PFSK-1 (cell line): Measurements from ENCODE around the gene KRT75.

Experiments used
- FOXP2 ChIP-seq: optimal IDR thresholded peaks from 2 replicates; pipeline ENCODE3; 2011; ENCODE audit warnings: borderline replicate concordance, control low read depth, inconsistent platforms; ENCODE audit not compliant: insufficient read depth; ENCODE audit errors: extremely low read length, extremely low read depth
- POLR2AphosphoS5 ChIP-seq: IDR thresholded peaks from 2 replicates; pipeline ENCODE4 v1.6.1; 2012; ENCODE audit warnings: low read depth, mild to moderate bottlenecking, control low read depth, low read length, moderate library complexity
- REST ChIP-seq, 2 experiments: IDR thresholded peaks; 2 replicates each; pipeline versions ENCODE4 v1.6.1 to v1.8.0; 2011 to 2012; ENCODE audit warnings: low read depth in 2 of 2, low read length in 2 of 2, control low read depth in 1 of 2, inconsistent platforms in 1 of 2, mild to moderate bottlenecking in 1 of 2, moderate library complexity in 1 of 2; ENCODE audit not compliant: insufficient read depth in 1 of 2
- SIN3A ChIP-seq: IDR thresholded peaks from 2 replicates; pipeline ENCODE4 v1.6.1; 2012; ENCODE audit warnings: mild to moderate bottlenecking, low read length, moderate library complexity, borderline replicate concordance; ENCODE audit not compliant: insufficient read depth
- TAF1 ChIP-seq: IDR thresholded peaks from 2 replicates; pipeline ENCODE4 v1.6.1; 2012; ENCODE audit warnings: low read length, control low read depth, borderline replicate concordance; ENCODE audit not compliant: insufficient read depth

Gene KRT75

GRCh38 chr12:52401526-52401925 is 32.6 kb downstream of the KRT75 start:
- TF ChIP-seq FOXP2, result no peak

- TF ChIP-seq FOXP2, result no peak
- TF ChIP-seq POLR2AphosphoS5, result no peak
- TF ChIP-seq SIN3A, result no peak
- TF ChIP-seq TAF1, result no peak
- no peak for TF ChIP-seq REST (IDR thresholded peaks at IDR 0.05; ENCODE audit: insufficient read depth in 1 of 2, low read depth in 2 of 2, low read length in 2 of 2)
These were observed 33.3 kb downstream of the KRT75 start for GRCh38 chr12:52400906-52401305.

- TF ChIP-seq SIN3A (no peak), FOXP2 (no peak), TAF1 (no peak), REST (IDR thresholded peaks at IDR 0.05; ENCODE audit: insufficient read depth in 1 of 2, low read depth in 2 of 2, low read length in 2 of 2) (no peak), POLR2AphosphoS5 (no peak)
These were observed 34.4 kb downstream of the KRT75 start for GRCh38 chr12:52399756-52400155.

GRCh38 chr12:52398176-52398575 is 36.0 kb downstream of the KRT75 start:
- TF ChIP-seq TAF1 (no peak), SIN3A (no peak), REST (IDR thresholded peaks at IDR 0.05; ENCODE audit: insufficient read depth in 1 of 2, low read depth in 2 of 2, low read length in 2 of 2) (no peak), POLR2AphosphoS5 (no peak), FOXP2 (no peak)

GRCh38 chr12:52396656-52397055 is 37.5 kb downstream of the KRT75 start:
- TF ChIP-seq REST (IDR thresholded peaks at IDR 0.05; ENCODE audit: insufficient read depth in 1 of 2, low read depth in 2 of 2, low read length in 2 of 2) (no peak), TAF1 (no peak), SIN3A (no peak), POLR2AphosphoS5 (no peak), FOXP2 (no peak)
